GDM1 (cell line): ENCODE measurements around the gene JMJD6.
"Not testable (repeated sequence)": the region's sequence is repeated elsewhere in the genome, so short reads cannot be mapped to it uniquely, and the experiment has no call there.

Source experiments
- DNase-seq: peaks from one replicate; lab custom pipeline; 2025; lab: John Stamatoyannopoulos, UW

Gene JMJD6

GRCh38 chr17:76726231-76726775 lies at the start of gene JMJD6:
Gene JMJD6, minus strand, starts transcription at chr17:76726606. Its CDS starts 131 bp downstream, at chr17:76726475.
- DNase-seq = peak; percentile 97

GRCh38 chr17:76775021-76775600 lies 48.7 kb upstream of the JMJD6 start:
- DNase-seq = no peak

DNA sequence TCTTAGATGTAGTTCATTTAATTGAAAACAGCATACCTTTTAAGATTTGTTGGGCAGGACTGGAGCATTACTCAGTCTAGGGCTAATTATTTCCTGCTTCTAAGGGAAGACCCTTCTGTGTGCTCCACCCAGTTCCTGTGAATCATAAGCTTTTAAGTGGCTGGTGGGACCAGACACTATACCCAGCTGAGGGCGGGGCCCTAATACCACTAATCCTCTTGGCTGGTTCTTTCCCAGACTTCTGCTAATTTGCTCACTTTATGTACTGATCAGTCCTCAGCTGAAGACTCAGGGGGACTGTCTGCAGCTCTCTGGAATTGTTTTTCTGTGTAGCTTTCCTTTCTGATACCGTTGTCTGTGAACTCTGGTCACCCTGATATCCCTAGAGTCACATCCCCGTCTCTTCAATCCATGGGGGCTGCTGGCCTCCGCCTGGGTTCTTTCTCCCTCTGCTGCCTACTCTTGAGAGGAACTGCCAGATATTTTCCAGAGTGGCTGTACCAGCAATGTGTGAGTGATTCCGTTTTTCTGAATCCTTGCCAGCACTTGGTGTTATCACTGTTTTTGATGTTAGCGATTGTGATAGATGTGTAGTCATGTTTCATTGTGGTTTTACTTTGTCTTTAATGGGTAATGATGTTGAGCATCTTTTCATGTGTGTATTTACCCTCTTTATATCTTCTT lies 46.6 kb upstream of the JMJD6 start:
- no peak for DNase-seq

DNA sequence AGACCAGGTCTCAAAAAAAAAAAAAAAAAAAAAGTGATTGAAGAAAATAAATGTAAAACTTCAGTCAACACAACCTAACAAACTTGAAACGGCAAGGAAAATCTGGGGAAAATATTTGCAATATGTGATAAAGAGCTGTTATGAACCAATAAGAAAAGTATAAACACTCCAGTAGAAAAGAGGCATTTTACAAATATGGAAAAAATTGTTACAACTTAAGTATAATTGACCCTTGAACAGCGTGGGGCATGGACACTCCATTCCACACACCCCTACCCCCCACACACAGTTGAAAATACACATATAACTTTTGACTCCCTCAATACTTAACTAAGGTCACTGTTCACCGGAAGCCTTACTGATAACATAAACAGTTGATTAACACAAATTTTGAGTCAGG lies 32.2 kb upstream of the JMJD6 start:
- DNase-seq = no peak

DNA sequence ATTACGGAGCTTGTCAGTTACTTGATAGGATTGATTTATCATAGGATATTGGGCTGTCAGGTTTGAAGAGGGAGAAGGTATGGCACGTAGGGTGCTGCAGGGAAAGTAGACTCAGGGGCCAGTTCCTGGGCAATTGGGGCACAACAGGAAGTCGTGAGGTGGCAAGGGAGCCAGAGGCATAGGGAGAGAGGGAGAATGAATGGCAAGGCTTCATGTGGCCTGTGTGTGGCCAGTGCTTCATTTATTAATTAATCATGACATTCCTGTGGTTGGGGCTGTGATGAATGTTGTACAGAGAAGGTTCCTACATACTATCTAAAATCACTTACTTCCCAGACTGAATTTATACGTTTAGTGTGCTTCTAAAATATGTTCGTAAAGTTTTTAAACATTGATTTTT lies 30.9 kb upstream of the JMJD6 start:
- DNase-seq = no peak

DNA sequence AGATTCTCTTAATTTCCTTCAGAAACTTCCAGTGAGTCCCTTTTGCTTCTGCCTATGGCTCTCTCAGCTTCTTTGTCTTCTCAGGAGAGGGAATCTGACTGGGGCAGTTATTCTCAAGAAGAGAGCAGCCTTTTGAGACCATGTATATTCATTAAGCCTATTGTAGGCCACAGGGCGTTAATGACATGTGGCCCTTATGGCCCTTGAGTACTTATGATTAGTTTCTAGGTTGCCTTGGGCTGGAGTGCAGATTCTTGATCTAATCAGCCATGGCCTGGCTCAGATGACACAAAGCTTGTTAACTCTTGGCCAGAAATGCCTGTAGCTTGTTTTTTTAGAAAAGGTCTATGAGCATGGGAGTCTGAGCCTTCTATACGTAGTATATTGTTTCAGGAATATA lies 28.9 kb upstream of the JMJD6 start:
- DNase-seq = no peak

GRCh38 chr17:76753061-76753961 lies 26.9 kb upstream of the JMJD6 start:
- DNase-seq = no peak

GRCh38 chr17:76752006-76752405 lies 25.6 kb upstream of the JMJD6 start:
- DNase-seq = no peak

DNA sequence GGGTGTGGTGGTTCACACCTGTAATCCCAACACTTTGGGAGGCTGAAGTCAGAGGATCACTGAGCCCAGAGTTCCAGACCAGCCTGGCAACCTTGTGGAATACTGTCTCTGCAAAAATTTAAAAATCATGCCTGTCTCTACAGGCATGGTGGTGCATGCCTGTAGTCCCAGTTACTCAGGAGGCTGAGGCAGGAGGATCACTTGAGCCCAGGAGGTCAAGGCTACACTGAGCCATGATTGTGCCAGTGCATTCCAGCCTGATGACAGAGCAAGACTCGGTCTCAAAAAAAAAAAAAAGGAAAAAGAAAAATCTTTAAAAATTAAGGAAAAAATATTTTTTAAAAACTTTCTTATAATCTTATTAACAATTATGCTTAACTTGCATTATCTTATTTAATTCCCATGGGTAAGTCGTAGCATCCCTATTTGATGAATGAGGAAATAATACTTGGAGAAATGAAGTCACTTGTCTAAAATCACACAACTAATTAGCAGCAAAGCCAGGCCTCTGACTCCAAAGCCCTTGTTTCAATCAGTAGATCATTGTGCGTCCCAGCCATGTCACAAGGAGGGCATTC lies 25.1 kb upstream of the JMJD6 start:
- DNase-seq = no peak

DNA sequence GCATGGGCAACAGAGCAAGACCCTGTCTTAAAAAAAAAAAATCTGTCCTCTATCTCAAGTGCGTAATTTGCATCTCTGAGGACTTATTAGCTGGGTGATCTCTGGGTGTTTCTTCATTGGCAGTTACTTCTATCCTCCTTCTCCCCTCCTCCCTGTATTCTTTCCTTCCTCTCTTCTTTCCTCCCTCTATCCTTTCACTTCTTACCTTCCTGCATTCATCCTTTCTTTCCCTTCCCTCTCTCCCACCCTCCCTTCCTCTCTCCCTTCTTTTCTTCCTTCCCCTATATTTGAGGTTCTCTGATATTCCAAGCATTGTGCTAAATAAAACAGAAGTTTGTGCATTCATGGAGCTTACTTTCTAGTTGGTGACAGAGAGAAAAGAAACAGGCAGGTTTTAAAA lies 22.3 kb upstream of the JMJD6 start:
- DNase-seq = no peak

- DNase-seq = no peak
Measured at GRCh38 chr17:76747716-76748363, 21.4 kb upstream of the JMJD6 start.

- DNase-seq = not testable (repeated sequence)
Measured at GRCh38 chr17:76745785-76746184, 19.4 kb upstream of the JMJD6 start.

GRCh38 chr17:76744747-76745146 lies 18.3 kb upstream of the JMJD6 start:
- no peak for DNase-seq

- DNase-seq = no peak
Measured at GRCh38 chr17:76742958-76743357, 16.6 kb upstream of the JMJD6 start.

DNA sequence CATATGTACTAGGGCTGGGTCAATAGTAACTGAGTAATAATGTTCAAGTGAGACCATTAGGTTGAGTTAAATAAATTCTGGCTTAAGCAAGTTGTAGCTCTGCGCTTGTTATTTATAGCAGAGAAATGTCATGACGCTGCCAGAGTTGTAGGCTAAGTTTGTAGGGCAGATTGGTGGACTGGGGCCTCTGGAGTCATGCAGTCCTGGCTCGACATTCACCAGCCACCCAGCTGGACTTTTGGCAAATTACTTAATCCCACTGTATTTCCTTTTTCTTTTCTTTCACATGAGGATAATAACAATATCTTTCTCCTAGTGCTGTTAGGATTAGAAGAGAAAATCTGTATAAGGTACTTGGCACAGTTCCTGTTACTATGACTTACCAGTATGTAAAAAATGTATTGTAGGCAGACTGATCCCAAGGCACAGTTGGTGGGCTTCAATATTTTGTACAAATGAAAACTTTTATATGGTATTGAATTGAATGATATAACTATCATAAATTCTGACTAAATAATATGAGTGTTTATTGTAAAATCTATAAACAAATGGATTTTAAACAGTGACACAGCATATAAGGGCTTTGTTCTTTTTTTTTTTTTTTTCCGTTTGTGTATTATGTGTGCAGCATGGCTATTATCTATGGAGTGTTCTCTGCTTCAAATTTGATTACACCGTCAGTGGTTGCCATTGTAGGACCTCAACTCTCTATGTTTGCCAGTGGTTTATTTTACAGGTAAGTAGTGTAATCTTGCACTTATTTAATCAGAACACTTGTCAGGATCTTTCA lies 14.1 kb upstream of the JMJD6 start:
- no peak for DNase-seq

DNA sequence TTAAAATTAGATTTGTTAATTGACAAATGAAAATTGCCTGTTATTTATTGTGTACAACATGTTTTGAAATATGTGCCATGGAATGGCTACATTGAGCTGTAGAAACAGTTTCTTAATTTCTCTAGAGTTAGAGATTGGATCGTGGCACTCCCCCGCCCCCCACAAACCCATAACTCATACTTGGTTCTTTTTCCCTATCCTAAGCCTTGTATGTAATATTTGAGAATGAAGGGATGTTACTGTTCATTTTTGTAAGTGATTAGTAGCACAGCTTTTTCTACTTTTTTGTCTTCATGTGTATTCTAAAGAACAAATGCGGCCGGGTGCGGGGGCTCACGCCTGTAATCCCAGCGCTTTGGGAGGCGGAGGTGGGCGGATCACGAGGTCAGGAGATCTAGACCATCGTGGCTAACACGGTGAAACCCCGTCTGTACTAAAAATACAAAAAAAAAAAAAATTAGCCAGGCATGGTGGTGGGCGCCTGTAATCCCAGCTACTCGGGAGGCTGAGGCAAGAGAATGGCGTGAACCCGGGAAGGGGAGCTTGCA lies 13.2 kb upstream of the JMJD6 start:
- not testable (repeated sequence) for DNase-seq

- DNase-seq = no peak
Measured at GRCh38 chr17:76738468-76738850, 12.1 kb upstream of the JMJD6 start.

- DNase-seq = peak; percentile 93
Measured at GRCh38 chr17:76737676-76738467, 11.5 kb upstream of the JMJD6 start, which contains the start of gene MFSD11. Gene MFSD11, plus strand, starts transcription at chr17:76738119. Its CDS starts 234 bp downstream, at chr17:76738353.

DNA sequence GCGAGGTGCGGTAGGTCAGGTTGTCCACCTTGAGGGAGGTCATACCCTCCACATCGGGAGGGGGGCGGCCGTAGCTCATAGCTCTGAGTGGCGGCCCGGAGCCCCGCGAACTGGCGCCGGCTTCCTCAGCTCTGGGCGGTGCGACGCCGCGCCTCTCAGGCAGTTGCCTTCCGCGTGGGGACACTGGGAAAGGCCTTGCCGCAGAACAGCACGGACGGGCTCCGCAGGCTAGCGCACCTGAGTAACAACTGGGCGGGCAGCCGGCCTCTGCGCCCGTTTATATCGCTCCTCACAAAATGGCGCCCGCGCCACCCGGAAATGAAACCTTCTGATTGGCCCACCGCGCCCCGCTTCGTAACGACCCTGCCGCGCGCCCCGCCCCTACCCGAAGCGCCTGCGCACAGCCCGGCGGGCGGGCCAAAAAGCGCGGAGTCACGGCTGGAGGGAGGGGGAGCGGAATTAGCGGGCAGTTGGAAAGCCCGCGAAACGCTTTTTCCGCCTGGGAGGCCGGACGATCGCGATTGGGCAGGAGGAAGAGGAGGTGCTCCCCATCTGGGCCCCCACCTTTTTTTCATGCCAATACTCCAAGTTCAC lies 10.8 kb upstream of the JMJD6 start, which contains the start of gene SRSF2:
SRSF2 (minus strand) TSS at position 250 of the 594 bp plus-strand sequence; CDS start at position 79, 171 bp downstream.
- DNase-seq = peak; percentile 98
